K562 (cell line): ENCODE data around the gene MAPKAPK2. TPM values are rescaled to one million over a fixed set of nuclear protein-coding genes. Genes with fewer than 3 reads are reported as not detected.

Source experiments
- ATAC-seq: fragments of 200-7000 bp; cut with Tn5 transposase; 3 replicates; pipeline ENCODE4 v1.9.1; 2020; ENCODE audit warnings: moderate library complexity
- BruUV-seq: library from RNA; stranded (reverse); fragments of 400-500 nt; replicated peaks from 2 replicates; lab custom pipeline; 2021; lab: Mats Ljungman, UMichigan
- CTCF ChIA-PET: fragments of 300-600 bp; formaldehyde crosslinking; extraction: SDS; loops from one replicate; lab custom pipeline; 2021; ENCODE audit warnings: low intra/inter-chr PET ratio; lab: Yijun Ruan, JAX
- POLR2A ChIA-PET: fragments of 300-600, 350-650 bp; sonication (Branson Sonifier 250); formaldehyde crosslinking; extraction: SDS; loops from one replicate; lab custom pipeline; 2021; ENCODE audit warnings: antibody characterized with exemption, inconsistent platforms; lab: Yijun Ruan, JAX
- DNase-seq, 4 experiments: peaks; one replicate each; pipeline versions ENCODE4 v3.0.0 to v3.0.0-alpha.2; 2011 to 2018; ENCODE audit warnings: low spot score in 3 of 4, mixed read lengths in 3 of 4; ENCODE audit errors: extremely low read depth in 1 of 4
- FAIRE-seq: peaks from 2 replicates; lab custom pipeline; 2011; peaks lifted over from hg19 to GRCh38; lab: Jason Lieb, UNC
- H2AFZ ChIP-seq: 2 replicates; pipeline ENCODE4 v1.6.0; 2011; ENCODE audit warnings: low read depth, low read length, control low read depth, inconsistent platforms
- H3K27ac ChIP-seq: fragments of 200-600 bp; 3 replicates; pipeline ENCODE4 v1.8.0; 2011; ENCODE audit warnings: low read depth, mild to moderate bottlenecking, control low read depth, inconsistent platforms, low read length, moderate library complexity, mixed read lengths; ENCODE audit errors: extremely low read depth
- H3K27me3 ChIP-seq, 2 experiments: fragments of 300-600 bp in 1 of 2; 2 replicates in 1 of 2; 3 replicates in 1 of 2; pipeline versions ENCODE4 v1.6.0 to v1.8.0; 2011; ENCODE audit warnings: inconsistent platforms in 2 of 2, low read length in 2 of 2, mild to moderate bottlenecking in 1 of 2, mixed read lengths in 1 of 2, moderate library complexity in 1 of 2; ENCODE audit not compliant: control insufficient read depth in 2 of 2, insufficient read depth in 2 of 2
- H3K36me3 ChIP-seq: fragments of 300-600 bp; 3 replicates; pipeline ENCODE4 v1.8.0; 2011; ENCODE audit warnings: mild to moderate bottlenecking, low read length, inconsistent platforms; ENCODE audit not compliant: control insufficient read depth, insufficient read depth
- H3K4me1 ChIP-seq, 2 experiments: fragments of 200-600 bp in 1 of 2; replicated peaks in 1 of 2; 2 replicates in 1 of 2; 3 replicates in 1 of 2; pipeline versions ENCODE4 v1.5.1 to v1.8.0; 2011; ENCODE audit warnings: inconsistent platforms in 2 of 2, low read length in 2 of 2, mild to moderate bottlenecking in 1 of 2, mixed read lengths in 1 of 2, moderate library complexity in 1 of 2; ENCODE audit not compliant: control insufficient read depth in 2 of 2, insufficient read depth in 2 of 2
- H3K4me2 ChIP-seq: 2 replicates; pipeline ENCODE4 v1.6.1; 2011; ENCODE audit warnings: low read length, control low read depth, inconsistent platforms, mixed read lengths; ENCODE audit not compliant: insufficient read depth
- H3K4me3 ChIP-seq: fragments of 200-600 bp; sonication (generic), shearing (Covaris generic); 2 replicates; pipeline ENCODE4 v1.5.1; 2016; ENCODE audit warnings: control low read depth, inconsistent platforms
- H3K79me2 ChIP-seq: fragments of 200-600 bp; 3 replicates; pipeline ENCODE4 v1.8.0; 2011; ENCODE audit warnings: low read length, inconsistent platforms; ENCODE audit not compliant: control insufficient read depth, insufficient read depth
- H3K9ac ChIP-seq, 2 experiments: 2 replicates each; pipeline versions ENCODE4 v1.6.0 to v1.6.1; 2011; ENCODE audit warnings: low read depth in 2 of 2, low read length in 2 of 2, control low read depth in 1 of 2, inconsistent platforms in 1 of 2, mild to moderate bottlenecking in 1 of 2, mixed read lengths in 1 of 2; ENCODE audit not compliant: insufficient read depth in 1 of 2
- H3K9me1 ChIP-seq: one replicate; pipeline ENCODE4 v1.6.0; 2011; ENCODE audit warnings: inconsistent platforms, mild to moderate bottlenecking, low read length, moderate library complexity; ENCODE audit not compliant: control insufficient read depth, insufficient read depth
- H3K9me3 ChIP-seq: replicated peaks from 2 replicates; pipeline ENCODE4 v1.5.1; 2011; ENCODE audit warnings: low read depth, low read length, inconsistent platforms; ENCODE audit not compliant: control insufficient read depth, insufficient read depth
- H4K20me1 ChIP-seq: replicated peaks from 2 replicates; pipeline ENCODE4 v1.6.1; 2011; ENCODE audit warnings: low read length, inconsistent platforms, mixed read lengths; ENCODE audit not compliant: control insufficient read depth, insufficient read depth
- FOXP4 ChIP-seq: sonication (generic); formaldehyde crosslinking; IDR thresholded peaks from 2 replicates; pipeline ENCODE4 v1.8.0; 2022; ENCODE audit warnings: mild to moderate bottlenecking, missing genetic modification reagents, borderline replicate concordance
- GTF2B ChIP-seq: IDR thresholded peaks from 2 replicates; pipeline ENCODE4 v1.6.1; 2011; ENCODE audit not compliant: insufficient read length; ENCODE audit errors: extremely low read depth
- HMGXB4 ChIP-seq: sonication (generic); formaldehyde crosslinking; IDR thresholded peaks from 2 replicates; pipeline ENCODE4 v1.8.1; 2023; ENCODE audit warnings: mild to moderate bottlenecking, missing genetic modification reagents
- NUFIP1 ChIP-seq: fragments of 450-650 bp; IDR thresholded peaks from 2 replicates; pipeline ENCODE4 v1.6.1; 2018; ENCODE audit not compliant: partially characterized antibody
- PRDM10 ChIP-seq: fragments of 450-650 bp; IDR thresholded peaks from 2 replicates; pipeline ENCODE4 v1.6.1; 2018; ENCODE audit not compliant: partially characterized antibody
- RFX7 ChIP-seq: fragments of 250-450 bp; sonication (Bioruptor Pico); IDR thresholded peaks from 2 replicates; pipeline ENCODE4 v1.5.1; 2021; ENCODE audit warnings: mild to moderate bottlenecking
- RHOXF2B ChIP-seq: fragments of 250-450 bp; sonication (Bioruptor Pico); conservative IDR thresholded peaks from 2 replicates; pipeline ENCODE4 v1.5.1; 2021
- SRSF7 ChIP-seq: fragments of 200-400 bp; formaldehyde crosslinking; optimal IDR thresholded peaks from 2 replicates; pipeline ENCODE3; 2017; ENCODE audit warnings: mild to moderate bottlenecking, low read depth, low read length
- WGBS: fragments of 100-300 bp; shearing (Covaris generic); methylation state at CpG from one replicate; pipeline ENCODE4 v1.1.6; 2016; ENCODE audit warnings: low coverage, mixed read lengths; ENCODE audit not compliant: insufficient coverage; ENCODE audit errors: missing lambda C conversion rate; 5-methylcytosine and 5-hydroxymethylcytosine counted together
- in situ Hi-C: fragments of 300-500 bp; cut with MboI; formaldehyde crosslinking; loops from 4 replicates; pipeline ENCODE4 v1.15.0; 2018; ENCODE audit warnings: inconsistent platforms, mixed read lengths
- intact Hi-C: fragments of 100-400 bp; cut with micrococcal nuclease; formaldehyde crosslinking; loops from 2 replicates; pipeline ENCODE4 v1.14.2; 2022
- polyA plus RNA-seq, 8 experiments: library from polyadenylated mRNA; depleted of rRNA in 4 of 8; stranded (reverse) in 5 of 8; unstranded in 3 of 8; fragments of >200 nt; fragmentation: Nextera tagmentation in 2 of 8; fragmentation: Illumina TruSeq in 1 of 8; extraction: Ambion mirVana in 2 of 8; extraction: Trizol in 1 of 8; gene quantifications; 2 replicates each; pipeline versions ENCODE4 v1.2.1 to v1.2.3, GENCODE V29; 2011 to 2014; ENCODE audit warnings: inconsistent platforms in 1 of 8, missing spikeins in 1 of 8
- total RNA-seq, 7 experiments: library from RNA; depleted of rRNA in 6 of 7; stranded (reverse); fragments of >200 nt in 6 of 7; fragmentation: Illumina TruSeq in 2 of 7; extraction: Trizol in 2 of 7; gene quantifications; 2 replicates each; pipeline versions ENCODE4 v1.2.1 to v1.2.3, GENCODE V29; 2011 to 2021; ENCODE audit warnings: low replicate concordance in 1 of 7

MAPKAPK2 gene
- total and polyA plus RNA-seq, 9 of the 15 experiments (the other 6 are each of a cell fraction or from before 2014, with no cell fraction given): 0.63 to 94.2 (median 52.1) TPM

GRCh38 chr1:206754011-206754410 is 69.3 kb downstream of the MAPKAPK2 start:
- Histone ChIP-seq H4K20me1 (no peaks in the 10 kb centered on the region), H3K27ac (no peak overlapping the region), H3K9ac (no peak overlapping the region), H3K4me2 (no peak overlapping the region), H3K36me3 (no peaks in the 10 kb centered on the region), H3K9me1 (no peaks in the 10 kb centered on the region), H3K4me3 (no peak overlapping the region), H3K4me1 (no peaks in the 10 kb centered on the region), H3K27me3 (peaks cover 30 to 35% of the 10 kb centered on the region in 2 experiments), H3K9me3 (no peaks in the 10 kb centered on the region), H2AFZ (no peak overlapping the region), H3K79me2 (no peaks in the 10 kb centered on the region)
- ATAC-seq: no peak
- DNase-seq: no peak
- no peak for FAIRE-seq
- ChIA-PET CTCF (no interaction called here), POLR2A (no interaction called here)
- no peak for TF ChIP-seq FOXP4 (CRISPR knock-in tag)
- no peak for TF ChIP-seq PRDM10
- no peak for TF ChIP-seq NUFIP1
- TF ChIP-seq GTF2B: no peak
- no peak for TF ChIP-seq SRSF7
- TF ChIP-seq RFX7 (CRISPR knock-in tag): no peak
- no peak for TF ChIP-seq RHOXF2B (CRISPR knock-in tag)
- no peak for TF ChIP-seq HMGXB4 (CRISPR knock-in tag)
- no TSS peak for BruUV-seq
- intact Hi-C loops: no loop called here
- 6% methylated on average over 1 of the region's 1 CpG for WGBS
- in situ Hi-C loops: no loop called here
